DOHH2 (cell line): ENCODE results near the gene AP3B1.
A peak's percentile ranks its signal among the peaks of the same experiment; 100 is the strongest.

Experiments
- H3F3A ChIP-seq: fragments of 200-600 bp; sonication (generic), shearing (Covaris generic); 2 replicates; pipeline ENCODE4 v1.6.0; 2016; ENCODE audit warnings: antibody characterized with exemption, mild to moderate bottlenecking; ENCODE audit not compliant: control insufficient read depth, insufficient read depth
- H3K27ac ChIP-seq: fragments of 200-600 bp; sonication (generic); 2 replicates; pipeline ENCODE4 v1.5.1; 2014; ENCODE audit warnings: low read depth, mild to moderate bottlenecking, low read length, moderate library complexity
- H3K27me3 ChIP-seq: fragments of 200-600 bp; sonication (generic); 2 replicates; pipeline ENCODE4 v1.6.1; 2014; ENCODE audit warnings: mild to moderate bottlenecking, low read length, mixed read lengths; ENCODE audit not compliant: control insufficient read depth
- H3K36me3 ChIP-seq: fragments of 200-600 bp; sonication (generic); 2 replicates; pipeline ENCODE4 v1.6.1; 2014; ENCODE audit warnings: mild to moderate bottlenecking, low read length, moderate library complexity, mixed read lengths; ENCODE audit not compliant: control insufficient read depth
- H3K4me1 ChIP-seq: fragments of 200-600 bp; sonication (generic); 2 replicates; pipeline ENCODE4 v1.6.1; 2014; ENCODE audit warnings: mild to moderate bottlenecking, low read length, mixed read lengths; ENCODE audit not compliant: control insufficient read depth
- H3K4me2 ChIP-seq: fragments of 200-600 bp; sonication (generic); 2 replicates; pipeline ENCODE4 v1.6.0; 2014; ENCODE audit warnings: mild to moderate bottlenecking, low read length, moderate library complexity
- H3K4me3 ChIP-seq: fragments of 200-600 bp; sonication (generic); 2 replicates; pipeline ENCODE4 v1.5.1; 2014; ENCODE audit warnings: mild to moderate bottlenecking, low read length, mixed read lengths
- H3K79me2 ChIP-seq: fragments of 200-600 bp; sonication (generic); 2 replicates; pipeline ENCODE4 v1.6.1; 2014; ENCODE audit warnings: mild to moderate bottlenecking, low read length, mixed read lengths; ENCODE audit not compliant: control insufficient read depth
- H3K9me2 ChIP-seq: fragments of 200-600 bp; sonication (generic); replicated peaks from 2 replicates; pipeline ENCODE4 v1.6.1; 2014; ENCODE audit warnings: mild to moderate bottlenecking, low read length, mixed read lengths; ENCODE audit not compliant: control insufficient read depth
- H3K9me3 ChIP-seq: fragments of 200-600 bp; sonication (generic); 2 replicates; pipeline ENCODE4 v1.6.1; 2014; ENCODE audit warnings: antibody characterized with exemption, low read length, mixed read lengths; ENCODE audit not compliant: control insufficient read depth, insufficient read depth
- H4K20me1 ChIP-seq: fragments of 200-600 bp; sonication (generic); 2 replicates; pipeline ENCODE4 v1.6.0; 2014; ENCODE audit warnings: low read depth, mild to moderate bottlenecking, antibody characterized with exemption, low read length, moderate library complexity; ENCODE audit not compliant: control insufficient read depth, insufficient read depth
- EZH2phosphoT487 ChIP-seq: fragments of 200-600 bp; sonication (generic); IDR thresholded peaks from 2 replicates; pipeline ENCODE4 v1.6.1; 2017; ENCODE audit warnings: borderline replicate concordance, mild to moderate bottlenecking, antibody characterized with exemption, low read length, moderate library complexity, mixed read lengths
- TF ChIP-seq, protein P1 (sequence below): fragments of 200-600 bp; sonication (generic); IDR thresholded peaks from one replicate; pipeline ENCODE4 v1.5.1; 2014; ENCODE audit warnings: antibody characterized with exemption, mild to moderate bottlenecking, low read depth, low read length; ENCODE audit not compliant: poor library complexity, severe bottlenecking

AP3B1 gene

DNA sequence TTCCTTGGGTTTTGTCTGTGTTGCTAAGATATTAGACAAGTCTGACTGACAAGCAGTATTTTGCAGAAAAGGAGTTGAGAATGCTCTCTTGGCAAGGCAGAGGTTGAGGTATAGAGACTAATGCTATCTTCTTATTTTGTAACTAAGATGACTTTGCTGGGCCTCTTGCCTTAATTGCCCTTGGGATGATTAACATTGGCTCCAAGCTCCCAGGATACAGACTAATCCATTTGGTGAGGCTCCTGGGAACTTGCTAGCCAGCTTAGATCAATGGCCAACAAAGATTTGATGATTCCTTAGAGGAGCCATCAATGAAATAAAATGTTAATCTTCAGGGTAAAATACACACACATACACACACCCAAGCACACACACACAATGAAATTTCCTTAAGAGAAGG is 28.7 kb upstream of the AP3B1 start:
- TF ChIP-seq EZH2phosphoT487: no peak
- TF ChIP-seq, protein P1, sequence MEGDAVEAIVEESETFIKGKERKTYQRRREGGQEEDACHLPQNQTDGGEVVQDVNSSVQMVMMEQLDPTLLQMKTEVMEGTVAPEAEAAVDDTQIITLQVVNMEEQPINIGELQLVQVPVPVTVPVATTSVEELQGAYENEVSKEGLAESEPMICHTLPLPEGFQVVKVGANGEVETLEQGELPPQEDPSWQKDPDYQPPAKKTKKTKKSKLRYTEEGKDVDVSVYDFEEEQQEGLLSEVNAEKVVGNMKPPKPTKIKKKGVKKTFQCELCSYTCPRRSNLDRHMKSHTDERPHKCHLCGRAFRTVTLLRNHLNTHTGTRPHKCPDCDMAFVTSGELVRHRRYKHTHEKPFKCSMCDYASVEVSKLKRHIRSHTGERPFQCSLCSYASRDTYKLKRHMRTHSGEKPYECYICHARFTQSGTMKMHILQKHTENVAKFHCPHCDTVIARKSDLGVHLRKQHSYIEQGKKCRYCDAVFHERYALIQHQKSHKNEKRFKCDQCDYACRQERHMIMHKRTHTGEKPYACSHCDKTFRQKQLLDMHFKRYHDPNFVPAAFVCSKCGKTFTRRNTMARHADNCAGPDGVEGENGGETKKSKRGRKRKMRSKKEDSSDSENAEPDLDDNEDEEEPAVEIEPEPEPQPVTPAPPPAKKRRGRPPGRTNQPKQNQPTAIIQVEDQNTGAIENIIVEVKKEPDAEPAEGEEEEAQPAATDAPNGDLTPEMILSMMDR: no peak
- Histone ChIP-seq H3K9me3 (no peaks in the 10 kb centered on the region), H3K4me2 (no peak overlapping the region), H3K27me3 (no peaks in the 10 kb centered on the region; the same call in 1 of the 2 replicates), H3K79me2 (no peaks in the 10 kb centered on the region), H4K20me1 (no peaks in the 10 kb centered on the region), H3K4me3 (no peak overlapping the region), H3K36me3 (no peaks in the 10 kb centered on the region), H3F3A (no peaks in the 10 kb centered on the region), H3K9me2 (no peaks in the 10 kb centered on the region), H3K27ac (no peak overlapping the region), H3K4me1 (no peaks in the 10 kb centered on the region)

DNA sequence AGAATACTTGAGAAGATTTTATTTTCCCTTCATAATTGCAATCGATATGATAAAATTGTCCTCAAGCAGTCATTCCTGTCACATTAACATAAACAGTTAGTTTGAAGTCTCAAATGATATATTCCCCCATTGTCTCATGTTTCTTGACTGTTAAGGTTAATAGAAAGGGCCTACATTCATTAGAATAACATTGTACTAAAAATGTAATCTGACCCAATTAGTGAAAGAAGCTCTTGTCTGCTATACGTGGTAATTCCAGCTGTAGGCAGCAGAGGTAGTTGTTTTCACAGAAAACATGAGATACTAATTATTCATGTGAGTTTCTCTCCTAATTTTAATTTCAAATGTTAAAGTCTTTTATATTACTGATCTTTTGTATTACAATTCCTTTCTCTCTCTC is 25.9 kb upstream of the AP3B1 start:
- Histone ChIP-seq H3K27me3 (no peaks in the 10 kb centered on the region), H3K4me1 (no peaks in the 10 kb centered on the region), H4K20me1 (no peaks in the 10 kb centered on the region), H3K36me3 (no peaks in the 10 kb centered on the region), H3K9me3 (no peaks in the 10 kb centered on the region), H3K79me2 (no peaks in the 10 kb centered on the region), H3K4me3 (no peak overlapping the region), H3K4me2 (no peak overlapping the region), H3F3A (no peaks in the 10 kb centered on the region), H3K9me2 (no peaks in the 10 kb centered on the region), H3K27ac (no peak overlapping the region)
- TF ChIP-seq, protein P1: peak; percentile 60
- no peak for TF ChIP-seq EZH2phosphoT487

DNA sequence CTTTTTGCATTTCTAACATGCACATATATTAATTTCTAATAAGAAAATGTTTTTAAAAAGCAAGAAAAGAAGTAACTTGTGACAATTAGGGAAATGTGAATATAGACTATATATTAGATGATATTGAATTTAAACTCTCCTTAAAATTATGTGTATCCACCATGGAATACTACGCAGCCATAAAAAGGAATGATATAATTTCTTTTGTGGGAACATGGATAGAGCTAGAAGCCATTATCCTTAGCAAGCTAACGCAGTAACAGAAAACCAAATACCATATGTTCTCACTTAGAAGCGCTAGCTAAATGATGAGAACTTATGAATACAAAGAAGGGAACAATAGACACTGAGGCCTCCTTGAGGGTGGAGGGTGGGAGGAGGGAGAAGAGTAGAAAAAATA is 23.8 kb upstream of the AP3B1 start:
- H3K9me2 ChIP-seq: no peaks in the 10 kb centered on the region
- no peaks in the 10 kb centered on the region for H3K27me3 ChIP-seq
- no peak overlapping the region for H3K4me3 ChIP-seq
- no peaks in the 10 kb centered on the region for H3K36me3 ChIP-seq
- H3K4me1 ChIP-seq: no peaks in the 10 kb centered on the region
- TF ChIP-seq, protein P1: no peak
- H3F3A ChIP-seq: no peaks in the 10 kb centered on the region
- H3K9me3 ChIP-seq: no peaks in the 10 kb centered on the region
- no peak overlapping the region for H3K4me2 ChIP-seq
- no peaks in the 10 kb centered on the region for H4K20me1 ChIP-seq
- no peak overlapping the region for H3K27ac ChIP-seq
- no peaks in the 10 kb centered on the region for H3K79me2 ChIP-seq

DNA sequence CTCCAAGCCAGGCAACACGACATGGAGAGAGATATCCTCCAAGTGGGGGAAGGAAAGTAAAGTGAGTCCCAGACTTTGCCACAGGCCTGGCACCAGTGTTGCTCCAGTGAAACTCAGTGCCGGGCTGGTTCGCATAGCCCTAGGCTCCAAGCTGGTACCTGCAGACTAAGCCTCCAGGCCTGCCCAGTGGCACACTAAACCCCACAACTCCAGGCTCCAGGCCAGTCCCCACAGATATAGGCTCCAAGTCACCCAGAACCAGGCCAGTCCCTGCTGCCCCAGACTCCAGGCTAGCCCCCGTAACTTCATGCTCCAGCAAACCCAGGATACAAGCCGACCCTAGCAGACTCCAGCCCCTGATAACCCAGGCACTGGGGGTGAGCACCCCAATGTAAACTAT is 23.0 kb upstream of the AP3B1 start:
- Histone ChIP-seq H3K9me2 (no peaks in the 10 kb centered on the region), H3K27ac (no peak overlapping the region), H3K36me3 (no peaks in the 10 kb centered on the region), H4K20me1 (no peaks in the 10 kb centered on the region), H3K4me1 (no peaks in the 10 kb centered on the region), H3K9me3 (no peaks in the 10 kb centered on the region), H3K4me3 (no peak overlapping the region), H3F3A (no peaks in the 10 kb centered on the region), H3K4me2 (no peak overlapping the region), H3K79me2 (no peaks in the 10 kb centered on the region), H3K27me3 (no peaks in the 10 kb centered on the region)
- TF ChIP-seq, protein P1: no peak
- no peak for TF ChIP-seq EZH2phosphoT487
